GM12801 (cell line): ENCODE data around the gene BBLN.

Experiments
- CTCF ChIP-seq: IDR thresholded peaks from one replicate; pipeline ENCODE4 v1.5.1; 2011; ENCODE audit warnings: control low read depth; ENCODE audit not compliant: insufficient read length; ENCODE audit errors: extremely low read depth

The BBLN gene

DNA sequence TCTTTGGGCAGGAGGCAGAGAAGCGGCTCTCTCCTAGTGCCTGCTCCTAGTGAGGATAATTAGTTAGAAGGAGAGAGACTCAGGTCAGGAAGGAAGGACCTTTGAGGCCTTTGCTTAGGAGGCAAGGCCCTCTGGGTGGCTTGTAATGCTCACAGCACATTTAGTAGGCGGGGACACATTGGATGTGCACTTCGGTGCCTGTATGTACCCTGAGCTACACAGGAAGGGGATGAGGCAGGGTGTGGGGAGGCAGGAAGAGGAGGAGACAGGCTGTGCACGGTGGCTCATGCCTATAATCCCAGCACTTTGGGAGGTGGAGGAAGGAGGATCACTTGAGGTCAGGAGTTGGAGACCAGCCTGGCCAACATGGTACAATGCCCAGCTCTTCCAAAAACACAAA is 18.0 kb upstream of the BBLN start:
- no peak for TF ChIP-seq CTCF

DNA sequence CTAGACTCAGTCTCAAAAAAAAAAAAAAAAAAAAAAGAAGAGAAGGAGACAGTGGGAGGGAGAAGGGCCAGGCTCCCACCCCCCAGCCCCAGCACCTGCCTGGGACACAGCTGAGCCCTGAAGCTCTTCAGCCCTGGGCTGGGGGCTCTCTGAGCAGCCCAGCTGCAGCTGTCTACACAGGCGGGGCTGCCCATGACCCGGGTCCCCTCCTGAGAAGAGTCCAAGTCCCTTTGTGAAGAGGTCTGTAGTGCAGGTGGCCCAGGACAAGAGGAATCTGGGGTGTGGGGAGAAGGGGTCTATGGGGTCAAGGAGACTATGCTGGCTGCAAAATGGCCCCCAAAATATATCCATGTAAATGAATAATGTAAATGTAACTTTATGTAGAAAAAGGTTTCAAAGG is 17.5 kb upstream of the BBLN start:
- no peak for TF ChIP-seq CTCF

DNA sequence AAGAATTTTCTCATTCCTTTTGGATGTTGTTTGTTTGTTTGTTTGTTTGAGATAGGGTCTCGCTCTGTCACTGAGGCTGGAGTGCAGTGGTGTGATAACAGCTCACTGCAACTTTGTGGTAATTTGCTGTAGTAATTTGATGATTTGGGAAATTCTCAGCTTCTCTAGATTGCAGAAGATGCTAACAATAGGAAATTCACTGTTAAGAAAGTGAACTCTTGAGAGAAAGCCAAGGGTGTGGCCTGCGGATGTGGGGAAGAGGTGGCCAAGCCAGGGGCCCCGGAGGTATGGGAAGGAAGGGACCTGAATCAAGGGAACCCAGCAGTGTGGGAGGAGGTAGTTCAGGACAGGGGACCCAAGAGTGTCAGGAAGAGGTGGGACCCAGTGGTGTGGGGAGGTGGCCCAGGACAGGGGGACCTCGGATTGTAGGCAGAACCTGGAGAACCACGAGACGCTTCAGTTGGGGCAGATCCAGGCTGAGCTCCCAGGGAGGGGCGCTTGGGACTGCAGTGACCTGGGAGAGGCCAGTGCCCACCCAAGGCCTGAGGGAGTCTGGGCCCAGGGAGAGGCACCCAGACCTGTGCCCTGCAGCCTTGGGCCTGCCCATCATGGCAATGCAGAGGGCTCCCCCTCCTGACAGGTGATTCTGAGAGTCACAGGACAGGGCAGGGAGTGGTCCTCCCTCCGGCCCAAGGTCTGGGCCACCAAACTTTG is 16.4 kb upstream of the BBLN start:
- TF ChIP-seq CTCF: no peak

- no peak for TF ChIP-seq CTCF
Measured at GRCh38 chr9:128144239-128145181, 15.6 kb upstream of the BBLN start.

DNA sequence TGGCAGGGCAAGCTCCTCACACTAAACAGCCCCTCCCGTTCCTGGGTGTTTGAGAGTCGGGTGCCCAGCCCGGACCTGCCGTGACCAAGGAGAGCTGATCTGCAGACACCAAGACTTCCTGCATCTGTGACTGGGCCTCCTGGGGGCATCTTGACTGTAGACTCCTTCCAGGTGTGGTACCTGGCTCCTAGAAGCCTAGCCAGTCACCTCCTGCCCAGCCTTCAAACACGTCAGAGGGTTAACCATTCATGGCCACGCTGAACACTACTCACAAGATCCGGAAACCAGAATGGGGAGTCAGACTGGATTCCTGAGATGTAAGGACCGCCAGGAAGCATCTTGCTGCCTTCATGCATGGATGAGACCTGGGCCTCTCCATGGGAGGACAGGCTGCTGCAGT is 14.5 kb upstream of the BBLN start:
- no peak for TF ChIP-seq CTCF

- TF ChIP-seq CTCF: no peak
Measured at GRCh38 chr9:128145951-128146351, 14.1 kb upstream of the BBLN start.

DNA sequence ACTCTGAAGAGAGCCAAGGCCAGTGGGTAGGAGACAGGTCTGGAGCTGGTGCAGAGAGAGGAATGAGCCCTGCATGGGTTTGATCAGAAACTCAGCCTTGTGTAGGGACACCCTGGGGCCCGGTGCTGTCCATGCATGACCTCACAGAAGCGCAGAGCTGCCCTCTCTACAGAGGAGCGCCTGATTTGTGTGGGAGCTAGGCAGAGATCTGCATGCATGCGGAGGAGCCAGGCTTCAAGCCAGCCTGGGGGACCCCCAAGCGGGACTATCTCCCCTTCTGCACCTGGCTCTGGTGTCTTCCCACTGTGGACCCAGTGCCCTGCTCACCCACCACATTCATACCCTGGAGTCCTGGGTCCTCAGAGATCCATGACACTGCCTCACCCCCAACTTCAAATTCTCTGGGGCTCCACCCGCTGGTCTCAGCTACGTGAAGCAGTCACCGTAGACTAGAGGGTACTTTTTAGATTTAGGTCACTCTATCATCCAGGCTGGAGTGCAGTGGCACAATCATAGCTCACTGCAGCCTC is 13.4 kb upstream of the BBLN start:
- no peak for TF ChIP-seq CTCF
